Amygdala (tissue), 56 donors: Measurements from ENCODE around the gene NEDD4.
A peak's percentile ranks its signal among the peaks of the same experiment; 100 is the strongest.
"Not testable (repeated sequence)": the region's sequence is repeated elsewhere in the genome, so short reads cannot be mapped to it uniquely, and the experiment has no call there.

Experiments
- DNase-seq, 56 donors: peaks; one replicate each; lab custom pipeline; 2025; lab: John Stamatoyannopoulos, UW

The NEDD4 gene

DNA sequence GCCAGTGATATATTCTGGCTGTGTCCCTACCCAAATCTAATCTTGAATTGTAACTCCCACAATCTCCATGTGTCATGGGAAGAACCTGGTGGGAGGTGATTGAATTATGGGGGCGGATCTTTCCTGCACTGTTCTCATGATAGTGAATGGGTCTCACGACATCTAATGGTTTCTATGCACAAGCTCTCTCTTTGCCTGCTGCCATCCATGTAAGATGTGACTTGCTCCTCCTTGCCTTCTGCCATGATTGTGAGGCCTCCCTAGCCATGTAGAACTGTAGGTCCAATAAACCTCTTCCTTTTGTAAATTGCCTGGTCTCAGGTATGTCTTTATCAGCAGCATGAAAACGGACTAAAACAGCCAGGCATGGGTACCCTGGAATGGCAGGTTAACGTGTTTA lies 150.5 kb downstream of the NEDD4 start:
- not testable (repeated sequence) for DNase-seq

- no peak for DNase-seq
Observed at GRCh38 chr15:55835866-55836265, 157.5 kb downstream of the NEDD4 start.

- no peak for DNase-seq
Observed at GRCh38 chr15:55834331-55834730, 159.1 kb downstream of the NEDD4 start.

GRCh38 chr15:55829826-55830225 lies 163.6 kb downstream of the NEDD4 start:
- no peak for DNase-seq

DNA sequence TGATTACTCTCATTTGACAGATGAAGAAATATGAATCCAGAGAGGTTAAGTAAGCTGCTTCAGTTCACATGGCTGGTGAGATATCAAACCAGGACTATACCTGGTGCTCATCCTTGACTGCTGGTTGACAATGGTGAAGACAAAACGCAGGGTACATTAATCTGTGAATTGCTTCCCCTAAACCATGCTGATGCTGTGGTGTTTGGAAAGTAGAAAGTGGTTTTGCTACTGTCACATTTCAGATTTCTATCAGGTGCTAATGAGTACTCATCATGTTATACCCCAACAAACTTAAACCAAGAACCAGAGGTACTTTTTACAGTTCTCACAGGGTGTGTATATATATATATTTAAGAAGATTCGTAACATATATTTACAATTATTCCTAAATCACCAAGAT lies 165.5 kb downstream of the NEDD4 start:
- DNase-seq: no peak

DNA sequence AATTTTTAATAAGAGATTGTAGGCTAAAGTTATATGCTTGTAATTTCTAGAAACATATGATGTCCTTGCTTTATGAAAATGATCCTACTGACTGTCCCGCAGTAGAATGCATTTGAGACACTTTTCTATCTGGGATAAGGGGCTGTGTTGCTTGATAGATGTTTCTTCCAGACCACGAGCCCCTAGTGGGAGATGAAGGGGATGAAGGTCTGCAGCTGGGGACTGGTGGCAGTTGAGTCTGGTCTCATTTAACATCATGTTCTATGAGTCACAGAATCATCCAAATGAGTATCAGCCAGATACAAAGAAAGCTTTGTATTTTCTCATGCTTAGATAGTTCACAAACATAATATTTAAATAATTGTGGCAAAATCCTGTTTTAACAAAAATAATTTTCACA lies 166.2 kb downstream of the NEDD4 start:
- DNase-seq: no peak

DNA sequence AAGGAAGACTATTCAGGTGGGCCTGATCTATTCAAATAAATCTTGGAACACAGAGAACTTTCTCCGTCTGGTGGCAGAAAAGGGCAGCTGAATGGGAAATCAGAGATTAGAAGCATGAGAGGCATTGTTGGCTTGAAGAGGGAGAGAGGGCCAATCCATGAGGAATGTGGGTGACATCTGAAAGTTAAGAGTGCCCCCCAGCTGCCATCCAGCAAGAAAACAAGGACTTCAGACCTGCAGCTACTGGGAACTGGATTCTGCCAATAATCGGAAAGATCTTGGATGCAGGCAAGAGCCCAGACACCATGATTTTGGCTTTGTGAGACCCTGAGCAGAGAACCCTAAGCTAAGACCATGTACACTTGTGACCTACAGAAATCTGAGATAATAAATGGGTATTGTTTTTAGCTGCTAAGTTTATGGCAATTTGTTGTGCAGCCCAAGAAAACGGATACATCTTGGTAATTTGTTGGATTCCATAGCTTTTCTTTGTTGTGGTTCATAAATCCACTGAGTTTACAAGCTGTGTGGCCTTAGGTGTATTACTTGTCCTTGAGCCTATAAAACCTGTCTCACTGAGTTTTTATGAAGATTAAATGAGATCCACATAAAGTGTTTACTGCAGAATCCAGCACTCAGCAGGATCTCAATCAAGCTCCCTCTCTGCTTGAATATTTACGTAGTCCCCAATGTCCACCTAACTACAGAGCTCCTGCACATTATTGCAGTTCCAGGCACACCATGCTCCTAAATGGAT lies 168.4 kb downstream of the NEDD4 start:
- peak in 2 of 56 donors; percentile 2 to 8 for DNase-seq

GRCh38 chr15:55823699-55824340 lies 169.6 kb downstream of the NEDD4 start:
- DNase-seq: no peak

- DNase-seq: no peak
Observed at GRCh38 chr15:55823191-55823670, 170.2 kb downstream of the NEDD4 start.

DNA sequence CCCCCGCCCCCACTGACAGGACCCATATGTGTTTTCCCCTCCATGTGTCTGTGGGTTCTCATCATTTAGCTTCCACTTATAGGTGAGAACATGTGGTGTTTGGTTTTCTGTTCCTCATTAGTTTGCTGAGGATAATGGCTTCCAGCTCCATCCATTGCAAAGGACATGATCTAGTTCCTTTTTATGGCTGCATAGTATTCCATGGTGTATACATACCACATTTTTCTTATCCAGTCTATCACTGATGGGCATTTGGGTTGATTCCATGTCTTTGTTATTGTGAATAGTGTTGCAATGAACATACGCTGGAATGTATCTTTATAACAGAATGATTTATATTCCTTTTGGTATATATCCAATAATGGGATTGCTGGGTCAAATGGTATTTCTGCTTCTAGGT lies 171.7 kb downstream of the NEDD4 start:
- not testable (repeated sequence) for DNase-seq

DNA sequence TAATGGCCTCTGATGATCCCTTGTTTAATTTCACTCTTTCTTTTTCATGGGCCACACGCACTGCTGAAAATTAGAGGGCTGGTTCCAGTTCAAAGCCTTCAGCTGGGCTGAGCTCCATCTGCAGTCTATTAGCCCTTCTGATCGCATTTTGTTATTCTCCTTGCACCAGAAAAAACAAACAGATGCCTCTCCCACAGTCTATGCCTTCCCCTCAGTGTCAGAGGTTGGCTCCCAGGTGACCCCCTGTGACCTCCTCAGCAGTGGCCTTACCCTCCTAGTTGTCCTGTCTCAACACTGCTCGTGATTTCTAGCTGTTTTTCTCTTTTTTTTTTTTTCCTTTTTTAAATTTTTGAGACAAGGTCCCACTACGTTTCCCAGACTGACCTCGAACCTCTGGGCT lies 173.4 kb downstream of the NEDD4 start:
- DNase-seq: no peak

DNA sequence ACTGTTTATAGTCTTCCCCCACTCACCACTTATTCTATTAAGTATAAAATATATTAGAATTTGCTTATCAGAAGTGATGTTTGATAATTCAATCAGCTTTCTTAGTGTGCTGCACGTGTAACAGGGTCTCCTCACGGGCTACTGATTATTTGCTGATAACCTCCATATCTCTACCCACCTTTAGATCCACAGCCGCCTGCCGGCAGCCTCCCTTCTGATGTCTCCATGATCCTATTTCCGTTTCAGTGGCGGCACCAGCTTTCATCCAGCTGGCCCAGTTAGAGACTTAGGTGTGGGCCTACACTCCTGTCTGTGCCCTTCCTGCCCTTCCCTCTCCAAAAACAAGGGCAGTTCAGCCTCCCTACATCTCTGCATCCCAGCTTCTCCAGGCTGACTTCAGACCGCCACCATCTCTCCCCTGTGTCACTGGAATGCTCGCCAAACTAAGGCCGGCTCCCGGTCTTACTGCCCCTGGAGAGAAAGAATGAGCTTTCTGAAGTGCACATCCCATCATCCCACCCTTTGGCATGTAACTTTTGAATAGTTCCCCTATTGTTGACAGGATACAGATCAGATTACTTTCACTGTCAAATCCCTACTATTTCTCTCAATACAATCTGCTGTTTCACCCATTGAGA lies 173.9 kb downstream of the NEDD4 start:
- no peak for DNase-seq

GRCh38 chr15:55816017-55816416 lies 177.4 kb downstream of the NEDD4 start:
- DNase-seq: no peak

DNA sequence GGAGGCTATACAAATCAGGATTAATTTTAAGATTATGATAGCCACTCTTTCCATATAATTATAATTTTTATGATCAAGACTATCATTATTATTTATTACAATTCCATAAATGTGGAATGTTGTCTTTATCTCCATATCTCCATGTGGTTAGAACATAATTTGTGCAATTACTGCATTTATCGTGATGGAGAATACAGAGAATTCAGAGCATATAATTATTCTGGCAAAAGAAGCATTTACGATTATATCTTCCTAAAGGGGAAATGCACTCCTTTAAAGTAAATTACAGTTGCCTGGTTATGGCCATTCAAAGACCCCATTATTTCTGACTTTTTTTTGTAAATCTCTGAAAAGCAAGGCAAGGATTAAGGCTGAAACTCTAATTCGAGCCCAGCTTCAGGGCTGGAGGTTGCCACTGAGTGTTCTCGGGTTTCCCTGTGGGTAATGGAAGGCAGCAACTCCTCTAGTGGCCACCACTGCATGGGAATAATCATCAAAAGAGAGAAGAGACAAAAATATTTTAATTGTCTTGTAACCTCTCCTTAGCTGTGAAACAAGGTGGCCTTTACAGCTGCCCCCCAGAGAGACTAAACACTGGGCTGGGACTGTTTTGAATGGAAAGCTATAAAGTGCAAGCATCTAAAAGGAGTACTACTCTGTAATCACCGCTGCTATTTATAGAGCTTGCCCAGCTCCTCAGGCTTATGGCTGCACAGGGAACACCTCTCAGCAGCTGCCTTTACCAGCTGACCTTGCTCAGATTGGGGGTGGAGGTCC lies 190.6 kb downstream of the NEDD4 start:
- no peak for DNase-seq

GRCh38 chr15:55800216-55800615 lies 193.2 kb downstream of the NEDD4 start:
- DNase-seq: no peak

DNA sequence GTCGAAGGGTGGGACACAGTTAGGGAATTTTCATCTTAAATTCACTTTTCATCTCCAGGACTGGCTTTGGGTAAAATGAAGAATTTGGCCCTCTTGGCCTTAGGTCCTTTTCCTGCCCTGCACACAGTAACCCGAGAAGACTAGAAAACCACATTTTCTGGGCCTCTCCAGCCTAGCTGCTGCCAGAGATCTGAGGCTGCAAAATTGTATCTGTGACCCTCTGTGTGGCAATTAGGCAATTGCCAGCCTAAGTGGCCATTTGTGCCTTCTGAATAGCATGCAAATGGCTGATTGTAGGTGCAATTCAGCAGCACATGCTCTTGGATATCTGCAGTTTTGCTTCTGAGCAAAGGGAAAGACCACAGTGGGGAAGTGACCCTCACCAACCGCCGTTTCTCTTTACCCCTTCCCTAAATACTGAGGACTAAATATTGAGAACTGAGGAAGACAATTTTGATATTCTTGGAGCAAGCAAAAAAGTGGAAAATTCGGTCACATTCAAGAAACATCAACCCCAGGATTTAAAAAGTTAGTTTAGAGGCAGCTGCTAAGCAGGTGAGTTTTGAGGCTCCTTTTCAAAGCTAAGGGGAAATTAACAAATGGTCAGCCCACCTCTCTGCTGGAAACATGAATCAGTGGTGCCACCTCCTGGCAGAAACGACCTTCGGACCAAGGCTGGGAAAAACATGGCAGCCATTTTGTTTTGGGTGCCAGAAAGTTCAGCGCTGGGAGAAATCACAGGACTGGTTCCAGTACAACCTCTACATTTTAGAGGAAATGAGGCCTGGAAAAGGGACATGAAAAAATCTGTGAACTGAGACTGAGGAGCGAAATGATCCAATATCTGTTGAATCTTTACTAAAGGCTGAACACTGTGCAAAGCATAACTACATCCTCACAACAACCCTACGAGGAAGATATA lies 193.9 kb downstream of the NEDD4 start:
- peak in 10 of 56 donors; percentile 0 to 38 (median 5) for DNase-seq

DNA sequence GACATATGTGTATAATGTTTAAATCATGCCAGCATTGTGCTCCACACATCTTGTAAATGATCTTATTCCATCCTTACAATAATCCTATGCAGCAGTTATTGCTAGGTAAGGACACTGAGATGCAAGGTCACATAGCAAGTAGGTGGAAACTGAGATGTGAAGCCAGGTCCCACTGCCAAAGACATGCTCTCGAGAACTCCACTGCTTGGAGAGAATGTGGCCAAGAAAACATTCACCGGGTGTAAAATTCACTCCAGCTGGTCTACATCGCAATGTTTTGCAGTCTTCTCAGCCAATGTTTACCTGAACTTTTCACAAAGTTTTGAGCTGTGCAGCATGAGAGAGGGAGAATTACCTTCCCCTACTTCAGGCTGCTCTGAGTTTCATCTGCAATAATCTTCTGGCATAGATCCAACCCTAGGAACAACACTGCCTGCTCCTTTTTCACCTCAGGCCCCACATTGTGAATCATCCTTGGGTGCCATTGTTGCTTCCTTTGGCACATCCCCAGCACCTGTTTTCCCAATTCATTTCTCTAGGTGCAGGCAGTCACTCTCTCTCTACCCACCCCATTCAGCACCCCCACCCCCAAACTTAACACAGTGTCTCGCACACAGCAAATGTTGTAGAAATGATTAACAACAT lies 197.0 kb downstream of the NEDD4 start:
- DNase-seq: no peak

- no peak for DNase-seq
Observed at GRCh38 chr15:55795031-55795430, 198.4 kb downstream of the NEDD4 start.
